SK-N-SH treated with all-trans-retinoic acid at 6 μM for 48 hours (cell line): Measurements from ENCODE around the gene SH2D1B.

Experiments
- CSDC2 ChIP-seq: fragments of 250-450 bp; sonication (Bioruptor Pico); IDR thresholded peaks from 2 replicates; pipeline ENCODE4 v1.5.0; 2020; ENCODE audit warnings: mild to moderate bottlenecking, moderate library complexity
- ESRRG ChIP-seq: fragments of 250-450 bp; sonication (Bioruptor Pico); IDR thresholded peaks from 2 replicates; pipeline ENCODE4 v1.6.1; 2021; ENCODE audit warnings: mild to moderate bottlenecking
- GLIS3 ChIP-seq: fragments of 250-450 bp; sonication (Bioruptor Pico); IDR thresholded peaks from 2 replicates; pipeline ENCODE4 v1.5.0; 2020; ENCODE audit warnings: mild to moderate bottlenecking, moderate library complexity
- TCF4 ChIP-seq: fragments of 250-450 bp; sonication (Bioruptor Pico); IDR thresholded peaks from 2 replicates; pipeline ENCODE4 v1.8.0; 2021; ENCODE audit warnings: mild to moderate bottlenecking, moderate library complexity, borderline replicate concordance
- TF ChIP-seq, protein P1 (sequence below): fragments of 250-450 bp; sonication (Bioruptor Pico); IDR thresholded peaks from 2 replicates; pipeline ENCODE4 v1.8.0; 2021; ENCODE audit warnings: low read depth, mild to moderate bottlenecking, moderate library complexity, borderline replicate concordance
- TF ChIP-seq, protein P2 (sequence below): fragments of 250-450 bp; sonication (Bioruptor Pico); IDR thresholded peaks from 2 replicates; pipeline ENCODE4 v1.5.1; 2020; ENCODE audit warnings: low read depth, mild to moderate bottlenecking, moderate library complexity

DNA sequence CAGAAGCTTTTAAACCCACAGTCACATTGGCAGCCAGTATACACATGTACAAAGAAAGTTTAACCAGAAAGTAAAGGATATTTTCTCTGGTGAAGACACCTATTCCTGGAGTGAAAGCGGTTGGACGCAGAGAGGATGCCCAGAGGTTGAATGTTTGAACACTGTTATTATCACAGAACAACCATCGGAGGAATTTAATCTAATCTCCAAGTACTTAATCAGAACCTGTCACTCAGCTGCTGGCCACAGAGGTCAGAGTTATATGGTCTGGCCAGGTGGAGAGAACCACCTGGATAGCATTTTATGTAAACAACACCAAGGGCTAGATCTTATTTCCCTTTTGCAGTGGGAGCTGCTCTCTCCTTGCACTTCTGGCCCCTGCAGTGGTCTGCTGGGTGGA is 64.7 kb downstream of the SH2D1B start:
- TF ChIP-seq, protein P1, sequence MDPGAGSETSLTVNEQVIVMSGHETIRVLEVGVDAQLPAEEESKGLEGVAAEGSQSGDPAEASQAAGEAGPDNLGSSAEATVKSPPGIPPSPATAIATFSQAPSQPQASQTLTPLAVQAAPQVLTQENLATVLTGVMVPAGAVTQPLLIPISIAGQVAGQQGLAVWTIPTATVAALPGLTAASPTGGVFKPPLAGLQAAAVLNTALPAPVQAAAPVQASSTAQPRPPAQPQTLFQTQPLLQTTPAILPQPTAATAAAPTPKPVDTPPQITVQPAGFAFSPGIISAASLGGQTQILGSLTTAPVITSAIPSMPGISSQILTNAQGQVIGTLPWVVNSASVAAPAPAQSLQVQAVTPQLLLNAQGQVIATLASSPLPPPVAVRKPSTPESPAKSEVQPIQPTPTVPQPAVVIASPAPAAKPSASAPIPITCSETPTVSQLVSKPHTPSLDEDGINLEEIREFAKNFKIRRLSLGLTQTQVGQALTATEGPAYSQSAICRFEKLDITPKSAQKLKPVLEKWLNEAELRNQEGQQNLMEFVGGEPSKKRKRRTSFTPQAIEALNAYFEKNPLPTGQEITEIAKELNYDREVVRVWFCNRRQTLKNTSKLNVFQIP (CRISPR knock-in tag): no peak
- TF ChIP-seq GLIS3 (CRISPR knock-in tag) (no peak), ESRRG (CRISPR knock-in tag) (no peak), TCF4 (CRISPR knock-in tag) (no peak), CSDC2 (CRISPR knock-in tag) (no peak)
- TF ChIP-seq, protein P2, sequence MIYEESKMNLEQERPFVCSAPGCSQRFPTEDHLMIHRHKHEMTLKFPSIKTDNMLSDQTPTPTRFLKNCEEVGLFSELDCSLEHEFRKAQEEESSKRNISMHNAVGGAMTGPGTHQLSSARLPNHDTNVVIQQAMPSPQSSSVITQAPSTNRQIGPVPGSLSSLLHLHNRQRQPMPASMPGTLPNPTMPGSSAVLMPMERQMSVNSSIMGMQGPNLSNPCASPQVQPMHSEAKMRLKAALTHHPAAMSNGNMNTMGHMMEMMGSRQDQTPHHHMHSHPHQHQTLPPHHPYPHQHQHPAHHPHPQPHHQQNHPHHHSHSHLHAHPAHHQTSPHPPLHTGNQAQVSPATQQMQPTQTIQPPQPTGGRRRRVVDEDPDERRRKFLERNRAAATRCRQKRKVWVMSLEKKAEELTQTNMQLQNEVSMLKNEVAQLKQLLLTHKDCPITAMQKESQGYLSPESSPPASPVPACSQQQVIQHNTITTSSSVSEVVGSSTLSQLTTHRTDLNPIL (CRISPR knock-in tag): no peak
